22Rv1 (cell line): Measurements from ENCODE around the gene SYNE1.

Experiments
- ZFX ChIP-seq: fragments of 450-650 bp; IDR thresholded peaks from 2 replicates; pipeline ENCODE4 v1.6.1; 2017; ENCODE audit warnings: antibody characterized with exemption, borderline replicate concordance
- TF ChIP-seq, protein P1 (sequence below): fragments of 450-650 bp; IDR thresholded peaks from 2 replicates; pipeline ENCODE4 v1.5.1; 2017; ENCODE audit warnings: mild to moderate bottlenecking

DNA sequence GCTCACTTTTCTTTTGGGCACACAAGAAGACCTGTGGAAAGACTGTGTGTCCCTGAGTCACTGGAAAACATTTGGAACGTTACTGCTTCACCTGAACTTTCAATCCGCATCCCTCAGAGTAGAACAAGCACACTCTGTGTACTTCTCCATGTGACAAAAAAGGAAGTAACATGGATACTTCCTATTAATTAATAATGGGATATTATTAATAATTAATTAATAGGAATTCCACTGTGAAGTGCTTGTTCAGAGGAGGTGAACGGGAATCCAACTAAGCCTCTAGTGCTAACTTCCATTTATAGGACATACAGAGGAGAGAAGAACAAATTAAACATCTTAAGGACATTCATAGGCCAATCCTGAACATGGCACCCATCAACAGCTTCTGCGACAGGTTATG lies 407.8 kb downstream of the SYNE1 start:
- TF ChIP-seq, protein P1, sequence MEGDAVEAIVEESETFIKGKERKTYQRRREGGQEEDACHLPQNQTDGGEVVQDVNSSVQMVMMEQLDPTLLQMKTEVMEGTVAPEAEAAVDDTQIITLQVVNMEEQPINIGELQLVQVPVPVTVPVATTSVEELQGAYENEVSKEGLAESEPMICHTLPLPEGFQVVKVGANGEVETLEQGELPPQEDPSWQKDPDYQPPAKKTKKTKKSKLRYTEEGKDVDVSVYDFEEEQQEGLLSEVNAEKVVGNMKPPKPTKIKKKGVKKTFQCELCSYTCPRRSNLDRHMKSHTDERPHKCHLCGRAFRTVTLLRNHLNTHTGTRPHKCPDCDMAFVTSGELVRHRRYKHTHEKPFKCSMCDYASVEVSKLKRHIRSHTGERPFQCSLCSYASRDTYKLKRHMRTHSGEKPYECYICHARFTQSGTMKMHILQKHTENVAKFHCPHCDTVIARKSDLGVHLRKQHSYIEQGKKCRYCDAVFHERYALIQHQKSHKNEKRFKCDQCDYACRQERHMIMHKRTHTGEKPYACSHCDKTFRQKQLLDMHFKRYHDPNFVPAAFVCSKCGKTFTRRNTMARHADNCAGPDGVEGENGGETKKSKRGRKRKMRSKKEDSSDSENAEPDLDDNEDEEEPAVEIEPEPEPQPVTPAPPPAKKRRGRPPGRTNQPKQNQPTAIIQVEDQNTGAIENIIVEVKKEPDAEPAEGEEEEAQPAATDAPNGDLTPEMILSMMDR, result no peak
- no peak for TF ChIP-seq ZFX
